Activated CD8-positive, alpha-beta memory T cell treated with anti-CD3 and anti-CD28 coated beads, Interleukin-2, amount 50 U/mL, for 4 hours (primary cell): ENCODE measurements around the gene IDUA.
A peak's percentile ranks its signal among the peaks of the same experiment; 100 is the strongest.

Experiments
- DNase-seq: peaks from one replicate; pipeline ENCODE4 v3.0.0-alpha.2; 2020

IDUA gene

GRCh38 chr4:1047976-1048772 is 61.3 kb downstream of the IDUA start:
- peak; percentile 8 for DNase-seq

GRCh38 chr4:1048773-1049590 is 62.1 kb downstream of the IDUA start:
- peak; percentile 7 for DNase-seq

GRCh38 chr4:1049591-1049905 is 62.7 kb downstream of the IDUA start:
- peak; percentile 7 for DNase-seq

GRCh38 chr4:1050486-1051213 is 63.8 kb downstream of the IDUA start:
- DNase-seq, result peak; percentile 11

- DNase-seq, result no peak
These were observed 64.6 kb downstream of the IDUA start for GRCh38 chr4:1051472-1051871.

- DNase-seq, result peak; percentile 11
These were observed 65.4 kb downstream of the IDUA start for GRCh38 chr4:1052231-1052671.

GRCh38 chr4:1053080-1053661 is 66.3 kb downstream of the IDUA start:
- peak; percentile 14 for DNase-seq

GRCh38 chr4:1053891-1054290 is 67.0 kb downstream of the IDUA start:
- peak; percentile 4 for DNase-seq
